H1 (cell line): ENCODE data around the gene DNAJC24. TPM values are rescaled to one million over a fixed set of nuclear protein-coding genes. Genes with fewer than 3 reads are reported as not detected.

Experiments used
- GTF2F1 ChIP-seq: IDR thresholded peaks from 2 replicates; pipeline ENCODE4 v1.6.1; 2012; ENCODE audit warnings: low read depth, low read length, improper control_type of control experiment, borderline replicate concordance
- NRF1 ChIP-seq: IDR thresholded peaks from 2 replicates; pipeline ENCODE4 v1.6.1; 2011; ENCODE audit warnings: mild to moderate bottlenecking, low read depth, low read length, improper control_type of control experiment
- polyA plus RNA-seq, 7 experiments: library from polyadenylated mRNA; depleted of rRNA in 3 of 7; stranded (reverse) in 5 of 7; unstranded in 2 of 7; fragments of >200 nt in 5 of 7; fragments of 200-250 nt in 2 of 7; gene quantifications; 1 replicate in 5 of 7; 2 replicates in 1 of 7; 4 replicates in 1 of 7; pipeline versions ENCODE4 v1.2.1 to v1.2.3, GENCODE V29; 2011 to 2013; ENCODE audit warnings: missing spikeins in 2 of 7, mixed read lengths in 2 of 7
- total RNA-seq: library from RNA; stranded (reverse); fragmentation: NEBNext Ultra II Directional; extraction: Animal tissue kit (Norgen Biotek cat#: 25700); gene quantifications from 2 replicates; pipeline ENCODE4 v1.2.1, GENCODE V29; 2021

The DNAJC24 gene
- total and polyA plus RNA-seq, 2 of the 8 experiments (the other 6 are each of a cell fraction or from before 2014, with no cell fraction given), result 7.2 to 21.1 TPM

GRCh38 chr11:31337806-31338205, 31.9 kb upstream of the DNAJC24 start (continued):
- TF ChIP-seq NRF1 (no peak), GTF2F1 (no peak)
- TF ChIP-seq, all 59 proteins: peak for 0
